Measurements from ENCODE around the gene SCN2B.

GRCh38 chr11:118169300-118170140 is 6.9 kb downstream of the SCN2B start:
- no peak for TF ChIP-seq EZH2 (IDR thresholded peaks at IDR 0.05; ENCODE audit: borderline replicate concordance, low read depth, low read length, poor library complexity, severe bottlenecking)
- no peak for TF ChIP-seq CTCF (conservative IDR thresholded peaks at IDR 0.05; ENCODE audit: low read depth, low read length)

All from A673 (cell line).